GM21360 (cell line): Measurements from ENCODE around the gene PODN.

ENCODE experiments used
- ATAC-seq: cut with Tn5 transposase; IDR thresholded peaks from one replicate; pipeline ENCODE4 v1.9.1; 2021; ENCODE audit warnings: mild to moderate bottlenecking, moderate library complexity; ENCODE audit not compliant: unreplicated experiment

PODN gene

GRCh38 chr1:53050310-53050709 is 11.7 kb upstream of the PODN start:
- no peak for ATAC-seq

- no peak for ATAC-seq
Measured at GRCh38 chr1:53051676-53052075, 10.3 kb upstream of the PODN start.

- no peak for ATAC-seq
Measured at GRCh38 chr1:53057127-53057526, 4.9 kb upstream of the PODN start.

- no peak for ATAC-seq
Measured at GRCh38 chr1:53060579-53060978, 1.4 kb upstream of the PODN start.

- ATAC-seq, result no peak
Measured at GRCh38 chr1:53061123-53061858, 722 bp upstream of the PODN start.

GRCh38 chr1:53062708-53063591 is 937 bp downstream of the PODN start:
- ATAC-seq, result no peak

- no peak for ATAC-seq
Measured at GRCh38 chr1:53063744-53064515, 1.9 kb downstream of the PODN start.

- ATAC-seq, result no peak
Measured at GRCh38 chr1:53065391-53065790, 3.4 kb downstream of the PODN start.

GRCh38 chr1:53066488-53066887 is 4.5 kb downstream of the PODN start:
- ATAC-seq, result no peak

- ATAC-seq, result no peak
Measured at GRCh38 chr1:53066891-53067738, 5.1 kb downstream of the PODN start.

GRCh38 chr1:53067886-53068285 is 5.9 kb downstream of the PODN start:
- ATAC-seq, result no peak

- no peak for ATAC-seq
Measured at GRCh38 chr1:53068314-53069099, 6.5 kb downstream of the PODN start.

GRCh38 chr1:53069265-53069662 is 7.3 kb downstream of the PODN start:
- ATAC-seq, result no peak

- no peak for ATAC-seq
Measured at GRCh38 chr1:53069663-53070327, 7.8 kb downstream of the PODN start.

GRCh38 chr1:53070621-53071020 is 8.6 kb downstream of the PODN start:
- ATAC-seq, result no peak

- ATAC-seq, result no peak
Measured at GRCh38 chr1:53071167-53071865, 9.3 kb downstream of the PODN start.

GRCh38 chr1:53071915-53072314 is 9.9 kb downstream of the PODN start:
- no peak for ATAC-seq

- ATAC-seq, result no peak
Measured at GRCh38 chr1:53073287-53073686, 11.3 kb downstream of the PODN start.
